HepG2 (cell line): ENCODE data around the gene VARS1.

Experiments used
- GABPA ChIP-seq, 2 experiments: IDR thresholded peaks; 2 replicates each; pipeline ENCODE4 v1.6.1; 2011 to 2016; ENCODE audit warnings: low read depth in 2 of 2, low read length in 1 of 2, missing biosample characterization in 1 of 2, missing genetic modification characterization in 1 of 2
- KAT8 ChIP-seq: IDR thresholded peaks from 2 replicates; pipeline ENCODE4 v1.6.1; 2016; ENCODE audit warnings: missing genetic modification reagents, missing compliant biosample characterization
- MTF1 ChIP-seq: sonication (generic); formaldehyde crosslinking; IDR thresholded peaks from 2 replicates; pipeline ENCODE4 v1.5.0; 2020; ENCODE audit warnings: missing genetic modification reagents
- POLR2AphosphoS2 ChIP-seq: IDR thresholded peaks from 2 replicates; pipeline ENCODE4 v1.6.1; 2011; ENCODE audit warnings: low read depth, low read length, improper control_type of control experiment
- ZNF121 ChIP-seq: sonication (generic); formaldehyde crosslinking; IDR thresholded peaks from 2 replicates; pipeline ENCODE4 v1.5.0; 2020; ENCODE audit warnings: mild to moderate bottlenecking, missing genetic modification reagents
- ZNF232 ChIP-seq: sonication (generic); formaldehyde crosslinking; IDR thresholded peaks from 2 replicates; pipeline ENCODE4 v1.4.0; 2020; ENCODE audit warnings: missing genetic modification reagents, borderline replicate concordance
- ZNF616 ChIP-seq: sonication (generic); formaldehyde crosslinking; IDR thresholded peaks from 2 replicates; pipeline ENCODE4 v1.5.0; 2020; ENCODE audit warnings: low read depth, mild to moderate bottlenecking, missing genetic modification reagents
- TF ChIP-seq, protein P1 (sequence below): IDR thresholded peaks from 2 replicates; pipeline ENCODE4 v1.6.1; 2016; ENCODE audit warnings: control low read depth
- TF ChIP-seq, protein P2 (sequence below): sonication (generic); formaldehyde crosslinking; IDR thresholded peaks from 2 replicates; pipeline ENCODE4 v1.5.0; 2020; ENCODE audit warnings: mild to moderate bottlenecking, missing genetic modification reagents, moderate library complexity

DNA sequence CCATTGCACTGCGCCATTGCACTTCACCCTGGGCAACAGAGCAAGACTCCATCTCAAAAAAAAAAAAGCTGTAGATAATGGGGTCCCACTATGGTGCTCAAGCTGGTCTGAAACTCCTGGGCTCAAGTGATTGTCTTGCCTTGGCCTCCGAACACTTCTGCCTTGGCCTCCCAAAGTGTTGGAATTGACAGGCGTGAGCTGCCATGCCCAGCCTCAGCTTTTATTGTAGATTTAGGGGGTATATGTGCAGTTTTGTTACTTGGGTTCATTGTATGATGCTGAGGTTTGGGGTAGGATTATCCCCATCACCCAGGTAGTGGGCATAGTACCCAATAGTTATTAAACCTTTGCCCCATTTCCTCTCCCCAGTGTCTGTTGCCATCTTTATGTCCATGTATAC lies 43.4 kb upstream of the VARS1 start:
- no peak for TF ChIP-seq ZNF616 (CRISPR knock-in tag)
- 0 out of 2 replicates have a peak, but pooled peaks have one; percentile 24 for TF ChIP-seq ZNF121 (CRISPR knock-in tag)
- TF ChIP-seq GABPA (IDR thresholded peaks at IDR 0.05; ENCODE audit: low read depth, low read length) = no peak
- TF ChIP-seq GABPA (CRISPR knock-in tag; IDR thresholded peaks at IDR 0.05; ENCODE audit: low read depth) = no peak
- TF ChIP-seq, protein P1, sequence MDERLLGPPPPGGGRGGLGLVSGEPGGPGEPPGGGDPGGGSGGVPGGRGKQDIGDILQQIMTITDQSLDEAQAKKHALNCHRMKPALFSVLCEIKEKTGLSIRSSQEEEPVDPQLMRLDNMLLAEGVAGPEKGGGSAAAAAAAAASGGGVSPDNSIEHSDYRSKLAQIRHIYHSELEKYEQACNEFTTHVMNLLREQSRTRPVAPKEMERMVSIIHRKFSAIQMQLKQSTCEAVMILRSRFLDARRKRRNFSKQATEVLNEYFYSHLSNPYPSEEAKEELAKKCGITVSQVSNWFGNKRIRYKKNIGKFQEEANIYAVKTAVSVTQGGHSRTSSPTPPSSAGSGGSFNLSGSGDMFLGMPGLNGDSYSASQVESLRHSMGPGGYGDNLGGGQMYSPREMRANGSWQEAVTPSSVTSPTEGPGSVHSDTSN (CRISPR knock-in tag) = no peak
- TF ChIP-seq, protein P2, sequence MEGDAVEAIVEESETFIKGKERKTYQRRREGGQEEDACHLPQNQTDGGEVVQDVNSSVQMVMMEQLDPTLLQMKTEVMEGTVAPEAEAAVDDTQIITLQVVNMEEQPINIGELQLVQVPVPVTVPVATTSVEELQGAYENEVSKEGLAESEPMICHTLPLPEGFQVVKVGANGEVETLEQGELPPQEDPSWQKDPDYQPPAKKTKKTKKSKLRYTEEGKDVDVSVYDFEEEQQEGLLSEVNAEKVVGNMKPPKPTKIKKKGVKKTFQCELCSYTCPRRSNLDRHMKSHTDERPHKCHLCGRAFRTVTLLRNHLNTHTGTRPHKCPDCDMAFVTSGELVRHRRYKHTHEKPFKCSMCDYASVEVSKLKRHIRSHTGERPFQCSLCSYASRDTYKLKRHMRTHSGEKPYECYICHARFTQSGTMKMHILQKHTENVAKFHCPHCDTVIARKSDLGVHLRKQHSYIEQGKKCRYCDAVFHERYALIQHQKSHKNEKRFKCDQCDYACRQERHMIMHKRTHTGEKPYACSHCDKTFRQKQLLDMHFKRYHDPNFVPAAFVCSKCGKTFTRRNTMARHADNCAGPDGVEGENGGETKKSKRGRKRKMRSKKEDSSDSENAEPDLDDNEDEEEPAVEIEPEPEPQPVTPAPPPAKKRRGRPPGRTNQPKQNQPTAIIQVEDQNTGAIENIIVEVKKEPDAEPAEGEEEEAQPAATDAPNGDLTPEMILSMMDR = no peak
- TF ChIP-seq ZNF232 (CRISPR knock-in tag) = no peak
- TF ChIP-seq MTF1 = no peak
- no peak for TF ChIP-seq KAT8
- no peak for TF ChIP-seq POLR2AphosphoS2
